Spleen (tissue), 11 donors: Measurements from ENCODE around the gene TMTC2. TPM values are rescaled to one million over a fixed set of nuclear protein-coding genes. Genes with fewer than 3 reads are reported as not detected.

Experiments used
- DNase-seq: peaks from one replicate; pipeline ENCODE4 v3.0.0-alpha.2; 2020
- H3K27ac ChIP-seq, 8 donors: fragments of 200-600 bp; sonication (generic) in 7 of 8; 1 replicate in 4 of 8; 2 replicates in 4 of 8; pipeline versions ENCODE4 v1.5.0 to v1.8.0; 2016 to 2021; ENCODE audit warnings: inconsistent platforms in 4 of 8, mild to moderate bottlenecking in 4 of 8, moderate library complexity in 1 of 8
- H3K27me3 ChIP-seq, 7 donors: fragments of 200-600 bp; sonication (generic) in 6 of 7; replicated peaks in 1 of 7; 1 replicate in 4 of 7; 2 replicates in 3 of 7; pipeline versions ENCODE4 v1.5.0 to v1.8.0; 2016 to 2021; ENCODE audit warnings: inconsistent platforms in 3 of 7, mild to moderate bottlenecking in 1 of 7
- H3K36me3 ChIP-seq, 6 donors: fragments of 200-600 bp; sonication (generic) in 5 of 6; 1 replicate in 4 of 6; 2 replicates in 2 of 6; pipeline versions ENCODE4 v1.5.0 to v1.8.0; 2016 to 2021; ENCODE audit warnings: inconsistent platforms in 2 of 6
- H3K4me1 ChIP-seq, 6 donors: fragments of 200-600 bp; sonication (generic) in 5 of 6; 1 replicate in 3 of 6; 2 replicates in 3 of 6; pipeline versions ENCODE4 v1.5.0 to v1.8.0; 2016 to 2021; ENCODE audit warnings: inconsistent platforms in 3 of 6
- H3K4me3 ChIP-seq, 8 donors: fragments of 200-600 bp; sonication (generic) in 7 of 8; 1 replicate in 4 of 8; 2 replicates in 4 of 8; pipeline versions ENCODE4 v1.5.0 to v1.8.0; 2016 to 2021; ENCODE audit warnings: inconsistent platforms in 4 of 8, mild to moderate bottlenecking in 4 of 8, moderate library complexity in 2 of 8
- H3K9me3 ChIP-seq, 8 donors: fragments of 200-600 bp; sonication (generic) in 7 of 8; 1 replicate in 4 of 8; 2 replicates in 4 of 8; pipeline versions ENCODE4 v1.5.0 to v1.8.0; 2016 to 2021; ENCODE audit warnings: inconsistent platforms in 4 of 8
- CTCF ChIP-seq, 11 experiments: fragments of 200-600 bp in 7 of 11; fragments of 450-650 bp in 4 of 11; sonication (generic) in 4 of 11; IDR thresholded peaks in 8 of 11; conservative IDR thresholded peaks in 3 of 11; 1 replicate in 7 of 11; 2 replicates in 4 of 11; pipeline versions ENCODE4 v1.4.0 to v1.8.0; 2016 to 2021; ENCODE audit warnings: antibody characterized with exemption in 11 of 11, inconsistent platforms in 4 of 11, mild to moderate bottlenecking in 1 of 11
- POLR2A ChIP-seq, 3 donors: fragments of 450-650 bp; IDR thresholded peaks; one replicate each; pipeline ENCODE4 v1.5.1; 2017; ENCODE audit warnings: antibody characterized with exemption in 3 of 3, mild to moderate bottlenecking in 1 of 3
- POLR2AphosphoS5 ChIP-seq, 3 donors: sonication (generic); formaldehyde crosslinking; IDR thresholded peaks; one replicate each; pipeline ENCODE4 v1.5.1; 2017; ENCODE audit warnings: antibody characterized with exemption in 3 of 3
- WGBS, 5 donors: extraction: QIAGEN DNeasy Blood & Tissue Kit in 3 of 5; methylation state at CpG; one replicate each; pipeline versions ENCODE4 v1.1.5 to v1.1.7; 2013 to 2018; 5-methylcytosine and 5-hydroxymethylcytosine counted together
- intact Hi-C: fragments of 100-400 bp; cut with DNase I; formaldehyde crosslinking; loops from one replicate; pipeline ENCODE4 v1.15.0; 2023; ENCODE audit warnings: low total_unique reads
- polyA plus RNA-seq, 3 donors: library from polyadenylated mRNA; stranded (reverse); fragments of 200-250 nt; gene quantifications; one replicate each; pipeline ENCODE4 v1.2.1, GENCODE V29; 2013
- total RNA-seq, 7 donors: library from RNA; depleted of rRNA in 3 of 7; stranded (reverse); fragments of >200 nt in 3 of 7; fragmentation: NEBNext Ultra II Directional in 4 of 7; extraction: Animal tissue kit (Norgen Biotek cat#: 25700) in 4 of 7; gene quantifications; one replicate each; pipeline versions ENCODE4 v1.1.0 to v1.2.1, GENCODE V29; 2016 to 2021
- donor health status: healthy with polysubstance abuse.
- donor health status: DM: no; HTN: no; CAD: no; lungs with moderate emphysema.
- donor health status: DM: no; HTN: no; CAD: no.
- donor health status: Bipolar disorder and iron deficiency.
- donor health status: healthy.
- donor health status: DM: no; HTN: no; CAD: no.
- donor health status: DM: yes; HTN: yes; CAD: no.

The TMTC2 gene
- total and polyA plus RNA-seq, 10 donors = 0.74 to 8.5 (median 4.0) TPM

- Histone ChIP-seq H3K9me3 (peaks cover 0 to 9% (median 0%) of the 10 kb centered on the region in 8 donors), H3K36me3 (no peaks in the 10 kb centered on the region), H3K4me3 (no peak overlapping the region), H3K4me1 (no peaks in the 10 kb centered on the region), H3K27ac (no peak overlapping the region), H3K27me3 (no peaks in the 10 kb centered on the region)
- intact Hi-C loops = no loop called here
- WGBS, 5 donors = 89 to 93% (median 91%) methylated on average over 3 of the region's 3 CpGs
- TF ChIP-seq POLR2AphosphoS5 (IDR thresholded peaks at IDR 0.05) = no peak
- TF ChIP-seq CTCF (IDR thresholded peaks at IDR 0.05 in 8 of 11, conservative IDR thresholded peaks at IDR 0.05 in 3 of 11) = no peak
- TF ChIP-seq POLR2A (IDR thresholded peaks at IDR 0.05) = no peak
- no peak for DNase-seq
These were observed 412.7 kb downstream of the TMTC2 start for GRCh38 chr12:83099436-83099835.

DNA sequence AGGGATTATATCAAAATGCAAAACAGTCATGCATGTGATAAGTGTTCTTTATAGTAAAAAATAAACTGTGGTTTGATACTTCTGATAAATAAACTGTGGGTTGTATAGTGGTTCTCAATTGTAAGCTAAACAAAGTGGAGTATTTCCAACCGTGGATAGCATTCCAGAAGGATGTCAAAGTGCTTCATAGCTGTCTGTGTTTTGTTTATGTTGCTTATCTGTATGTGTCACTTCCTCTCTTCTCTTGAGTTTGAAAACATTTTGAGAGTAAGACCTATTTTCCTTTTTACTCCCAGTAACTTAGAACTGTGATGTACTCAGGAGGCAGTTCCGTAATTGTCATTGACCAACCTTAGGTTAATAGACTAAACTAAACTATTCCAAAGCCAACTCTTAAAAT, 415.8 kb downstream of the TMTC2 start:
- Histone ChIP-seq H3K27me3 (no peaks in the 10 kb centered on the region), H3K4me3 (no peak overlapping the region), H3K9me3 (no peaks in the 10 kb centered on the region), H3K27ac (no peak overlapping the region), H3K36me3 (no peaks in the 10 kb centered on the region), H3K4me1 (no peaks in the 10 kb centered on the region)
- intact Hi-C loops = no loop called here
- 51 to 70% (median 64%) methylated on average over 2 of the region's 2 CpGs for WGBS, 5 donors
- no peak for TF ChIP-seq CTCF (IDR thresholded peaks at IDR 0.05 in 8 of 11, conservative IDR thresholded peaks at IDR 0.05 in 3 of 11)
- TF ChIP-seq POLR2A (IDR thresholded peaks at IDR 0.05) = no peak
- no peak for TF ChIP-seq POLR2AphosphoS5 (IDR thresholded peaks at IDR 0.05)
- no peak for DNase-seq

GRCh38 chr12:83106873-83107272, 420.2 kb downstream of the TMTC2 start:
- Histone ChIP-seq H3K27me3 (no peaks in the 10 kb centered on the region), H3K27ac (no peak overlapping the region), H3K4me1 (no peaks in the 10 kb centered on the region), H3K36me3 (no peaks in the 10 kb centered on the region), H3K4me3 (no peak overlapping the region), H3K9me3 (no peaks in the 10 kb centered on the region)
- no peak for DNase-seq
- 88 to 98% (median 94%) methylated on average over 1 of the region's 1 CpG for WGBS, 5 donors
- intact Hi-C loops = no loop called here
- no peak for TF ChIP-seq POLR2A (IDR thresholded peaks at IDR 0.05)

GRCh38 chr12:83110424-83110823, 423.7 kb downstream of the TMTC2 start:
- Histone ChIP-seq H3K4me3 (no peak overlapping the region), H3K27ac (no peak overlapping the region), H3K36me3 (no peaks in the 10 kb centered on the region), H3K27me3 (no peaks in the 10 kb centered on the region), H3K9me3 (no peaks in the 10 kb centered on the region), H3K4me1 (no peaks in the 10 kb centered on the region)
- no peak for DNase-seq
- intact Hi-C loops = no loop called here
- TF ChIP-seq POLR2A (IDR thresholded peaks at IDR 0.05) (no peak), POLR2AphosphoS5 (IDR thresholded peaks at IDR 0.05) (no peak), CTCF (IDR thresholded peaks at IDR 0.05 in 8 of 11, conservative IDR thresholded peaks at IDR 0.05 in 3 of 11) (no peak)
- WGBS, 5 donors = 66 to 93% (median 83%) methylated on average over 1 of the region's 1 CpG

DNA sequence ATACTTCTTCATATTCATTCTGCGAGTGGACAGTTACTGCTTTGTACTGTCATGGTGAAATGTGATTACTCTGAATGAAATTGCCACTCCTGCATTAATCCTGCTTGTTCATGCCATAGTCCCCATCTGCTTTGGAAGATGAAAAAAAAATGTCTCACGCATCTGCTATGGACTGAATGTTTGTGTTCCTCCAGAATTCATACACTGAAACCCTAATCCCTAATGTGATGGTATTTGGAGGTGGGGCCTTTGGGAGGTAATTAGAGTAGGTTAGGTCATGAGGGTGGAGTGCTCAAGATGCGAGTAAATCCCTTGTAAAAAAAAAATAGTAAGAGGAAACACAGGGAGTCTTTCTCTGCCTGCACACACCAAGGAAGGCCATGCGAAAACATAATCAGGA, 427.2 kb downstream of the TMTC2 start:
- intact Hi-C loops = no loop called here
- no peak for DNase-seq
- Histone ChIP-seq H3K27ac (no peak overlapping the region), H3K36me3 (no peaks in the 10 kb centered on the region), H3K4me3 (no peak overlapping the region), H3K27me3 (no peaks in the 10 kb centered on the region), H3K9me3 (no peaks in the 10 kb centered on the region), H3K4me1 (no peaks in the 10 kb centered on the region)
- TF ChIP-seq POLR2AphosphoS5 (IDR thresholded peaks at IDR 0.05) = no peak
- TF ChIP-seq CTCF (IDR thresholded peaks at IDR 0.05 in 8 of 11, conservative IDR thresholded peaks at IDR 0.05 in 3 of 11) = no peak
- TF ChIP-seq POLR2A (IDR thresholded peaks at IDR 0.05) = no peak
- WGBS, 5 donors = 84 to 92% (median 87%) methylated on average over 4 of the region's 4 CpGs
